ENCODE results near the gene DHRS12. TPM values are rescaled to one million over a fixed set of nuclear protein-coding genes. Genes with fewer than 3 reads are reported as not detected.

The DHRS12 gene
- total RNA-seq, 1 donor from 2014 or later: 10.3 TPM

- Histone ChIP-seq H3K27me3 (ENCODE audit: low read depth) (no peaks in the 10 kb centered on the region), H3K27ac (replicated peaks) (no peak overlapping the region), H3K36me3 (no peaks in the 10 kb centered on the region), H3K9me3 (replicated peaks) (no peaks in the 10 kb centered on the region), H3K4me3 (no peak overlapping the region), H3K4me1 (peaks cover 19% of the 10 kb centered on the region)
- intact Hi-C loops (cut with micrococcal nuclease): no loop called here
- DNase-seq: no peak
- TF ChIP-seq CTCF (IDR thresholded peaks at IDR 0.05; ENCODE audit: borderline replicate concordance): peak; percentile 65
Observed at GRCh38 chr13:51832471-51833152, 28.6 kb upstream of the DHRS12 start.

- no peak for TF ChIP-seq CTCF (IDR thresholded peaks at IDR 0.05; ENCODE audit: borderline replicate concordance)
- Histone ChIP-seq H3K27ac (replicated peaks) (no peak overlapping the region), H3K4me1 (peaks cover 30% of the 10 kb centered on the region), H3K36me3 (no peaks in the 10 kb centered on the region), H3K9me3 (replicated peaks) (no peaks in the 10 kb centered on the region), H3K4me3 (no peak overlapping the region), H3K27me3 (ENCODE audit: low read depth) (no peaks in the 10 kb centered on the region)
- intact Hi-C loops (cut with micrococcal nuclease): no loop called here
- DNase-seq: no peak
Observed at GRCh38 chr13:51831519-51831918, 27.6 kb upstream of the DHRS12 start.

GRCh38 chr13:51829568-51829899 lies 25.6 kb upstream of the DHRS12 start:
- Histone ChIP-seq H3K4me3 (no peak overlapping the region), H3K36me3 (no peaks in the 10 kb centered on the region), H3K4me1 (peaks cover 50% of the 10 kb centered on the region), H3K27ac (replicated peaks) (no peak overlapping the region), H3K9me3 (replicated peaks) (no peaks in the 10 kb centered on the region), H3K27me3 (ENCODE audit: low read depth) (no peaks in the 10 kb centered on the region)
- intact Hi-C loops (cut with micrococcal nuclease): no loop called here
- no peak for DNase-seq
- no peak for TF ChIP-seq CTCF (IDR thresholded peaks at IDR 0.05; ENCODE audit: borderline replicate concordance)

GRCh38 chr13:51828730-51829567 lies 25.0 kb upstream of the DHRS12 start:
- no peak for DNase-seq
- intact Hi-C loops (cut with micrococcal nuclease): no loop called here
- no peak overlapping the region for H3K27ac ChIP-seq (replicated peaks)

GRCh38 chr13:51827254-51827653 lies 23.3 kb upstream of the DHRS12 start:
- intact Hi-C loops (cut with micrococcal nuclease): no loop called here
- no peak for TF ChIP-seq CTCF (IDR thresholded peaks at IDR 0.05; ENCODE audit: borderline replicate concordance)
- no peak for DNase-seq
- Histone ChIP-seq H3K4me1 (peaks cover 65% of the 10 kb centered on the region), H3K36me3 (no peaks in the 10 kb centered on the region), H3K27me3 (ENCODE audit: low read depth) (no peaks in the 10 kb centered on the region), H3K27ac (replicated peaks) (peak overlapping the region; percentile 73), H3K9me3 (replicated peaks) (no peaks in the 10 kb centered on the region), H3K4me3 (no peak overlapping the region)

More at GRCh38 chr13:51828730-51829567, 25.0 kb upstream of the DHRS12 start:
- no peak overlapping the region for H3K4me3 ChIP-seq
- no peaks in the 10 kb centered on the region for H3K27me3 ChIP-seq (ENCODE audit: low read depth)
- peaks cover 56% of the 10 kb centered on the region for H3K4me1 ChIP-seq
- no peaks in the 10 kb centered on the region for H3K36me3 ChIP-seq
- no peaks in the 10 kb centered on the region for H3K9me3 ChIP-seq (replicated peaks)
- no peak for TF ChIP-seq CTCF (IDR thresholded peaks at IDR 0.05; ENCODE audit: borderline replicate concordance)
